ENCODE data around the gene CDK17. TPM values are rescaled to one million over a fixed set of nuclear protein-coding genes. Genes with fewer than 3 reads are reported as not detected.

CDK17 gene
- polyA plus RNA-seq, 1 of the 3 experiments (the other 2 are of a cell fraction): 11.7 TPM

GRCh38 chr12:96431067-96431466, 30.8 kb upstream of the CDK17 start (continued):
- no peak for TF ChIP-seq MEF2A (IDR thresholded peaks at IDR 0.05; ENCODE audit: borderline replicate concordance, low read depth)
- TF ChIP-seq, protein P1, sequence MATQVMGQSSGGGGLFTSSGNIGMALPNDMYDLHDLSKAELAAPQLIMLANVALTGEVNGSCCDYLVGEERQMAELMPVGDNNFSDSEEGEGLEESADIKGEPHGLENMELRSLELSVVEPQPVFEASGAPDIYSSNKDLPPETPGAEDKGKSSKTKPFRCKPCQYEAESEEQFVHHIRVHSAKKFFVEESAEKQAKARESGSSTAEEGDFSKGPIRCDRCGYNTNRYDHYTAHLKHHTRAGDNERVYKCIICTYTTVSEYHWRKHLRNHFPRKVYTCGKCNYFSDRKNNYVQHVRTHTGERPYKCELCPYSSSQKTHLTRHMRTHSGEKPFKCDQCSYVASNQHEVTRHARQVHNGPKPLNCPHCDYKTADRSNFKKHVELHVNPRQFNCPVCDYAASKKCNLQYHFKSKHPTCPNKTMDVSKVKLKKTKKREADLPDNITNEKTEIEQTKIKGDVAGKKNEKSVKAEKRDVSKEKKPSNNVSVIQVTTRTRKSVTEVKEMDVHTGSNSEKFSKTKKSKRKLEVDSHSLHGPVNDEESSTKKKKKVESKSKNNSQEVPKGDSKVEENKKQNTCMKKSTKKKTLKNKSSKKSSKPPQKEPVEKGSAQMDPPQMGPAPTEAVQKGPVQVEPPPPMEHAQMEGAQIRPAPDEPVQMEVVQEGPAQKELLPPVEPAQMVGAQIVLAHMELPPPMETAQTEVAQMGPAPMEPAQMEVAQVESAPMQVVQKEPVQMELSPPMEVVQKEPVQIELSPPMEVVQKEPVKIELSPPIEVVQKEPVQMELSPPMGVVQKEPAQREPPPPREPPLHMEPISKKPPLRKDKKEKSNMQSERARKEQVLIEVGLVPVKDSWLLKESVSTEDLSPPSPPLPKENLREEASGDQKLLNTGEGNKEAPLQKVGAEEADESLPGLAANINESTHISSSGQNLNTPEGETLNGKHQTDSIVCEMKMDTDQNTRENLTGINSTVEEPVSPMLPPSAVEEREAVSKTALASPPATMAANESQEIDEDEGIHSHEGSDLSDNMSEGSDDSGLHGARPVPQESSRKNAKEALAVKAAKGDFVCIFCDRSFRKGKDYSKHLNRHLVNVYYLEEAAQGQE (IDR thresholded peaks at IDR 0.05; ENCODE audit: low read depth, low read length): no peak
- TF ChIP-seq ELF1 (IDR thresholded peaks at IDR 0.05): no peak
- TF ChIP-seq POLR2AphosphoS5 (IDR thresholded peaks at IDR 0.05; ENCODE audit: low read depth, low read length): no peak
- no peak for TF ChIP-seq NFIC (IDR thresholded peaks at IDR 0.05; ENCODE audit: borderline replicate concordance)

DNA sequence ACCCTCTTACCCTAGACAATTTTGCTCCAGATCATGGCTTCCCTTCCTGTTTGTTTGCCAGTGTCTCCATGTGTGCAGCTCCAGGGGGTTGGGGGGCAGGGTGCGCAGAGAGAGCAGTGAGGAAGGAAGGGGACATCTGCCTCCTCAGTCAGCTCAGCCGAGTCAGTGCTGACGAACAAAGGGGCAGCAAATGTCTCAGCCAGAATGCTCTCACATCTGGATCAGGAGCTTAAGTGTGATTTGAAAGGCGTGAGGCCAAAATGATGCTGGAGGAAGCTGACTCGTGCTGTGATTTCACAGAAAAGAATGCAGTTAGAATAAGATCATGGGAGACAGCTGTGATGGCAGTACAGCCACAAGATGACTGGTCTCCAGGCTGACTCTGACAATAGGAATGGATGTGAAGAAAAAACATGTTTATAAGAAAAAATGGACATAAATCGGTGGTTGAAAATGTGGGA, 27.1 kb upstream of the CDK17 start:
- H3K4me1 ChIP-seq (ENCODE audit: control insufficient read depth in 1 of 2, insufficient read depth in 2 of 2, low read depth in 1 of 2, low read length in 1 of 2): peaks cover 5 to 20% of the 10 kb centered on the region in 2 experiments; a peak in 3 of 4 replicates
- 5% methylated on average over 6 of the region's 6 CpGs for WGBS (ENCODE audit: low lambda C conversion rate)
- no peaks in the 10 kb centered on the region for H3K9me2 ChIP-seq
- no peak overlapping the region for H2AFZ ChIP-seq (ENCODE audit: low read depth)
- H3K27ac ChIP-seq (ENCODE audit: low read depth in 2 of 2, low read length in 1 of 2): peak overlapping the region; percentile 78 to 100
- no peaks in the 10 kb centered on the region for H3K27me3 ChIP-seq (ENCODE audit: insufficient read depth)
- no peaks in the 10 kb centered on the region for H3K36me3 ChIP-seq (replicated peaks in 1 of 2; ENCODE audit: control insufficient read depth in 1 of 2, insufficient read depth in 2 of 2, low read length in 1 of 2)
- peak; percentile 16 for DNase-seq
- H3K4me3 ChIP-seq (ENCODE audit: low read depth in 2 of 2, low read length in 1 of 2): peak overlapping the region; percentile 25 to 51; a peak in 3 of 4 replicates
- H3K4me2 ChIP-seq: peak overlapping the region; percentile 77
- H3K79me2 ChIP-seq (ENCODE audit: insufficient read depth): peaks cover 14% of the 10 kb centered on the region
- H3F3A ChIP-seq (replicated peaks; ENCODE audit: insufficient read depth): peaks cover 47% of the 10 kb centered on the region
- H3K9ac ChIP-seq: peak overlapping the region; percentile 84
- no peaks in the 10 kb centered on the region for H3K9me3 ChIP-seq
- no peaks in the 10 kb centered on the region for H4K20me1 ChIP-seq (ENCODE audit: insufficient read depth)
- ChIA-PET CTCF (no interaction called here), POLR2A (no interaction called here)
- TF ChIP-seq, protein P1 (IDR thresholded peaks at IDR 0.05; ENCODE audit: low read depth, low read length): no peak
- TF ChIP-seq MEF2A (IDR thresholded peaks at IDR 0.05; ENCODE audit: borderline replicate concordance, low read depth) (peak; percentile 38; the same call in 1 of the 2 replicates), USF1 (IDR thresholded peaks at IDR 0.05; ENCODE audit: borderline replicate concordance, low read depth) (no peak), TCF12 (IDR thresholded peaks at IDR 0.05) (peak; percentile 99), JUND (IDR thresholded peaks at IDR 0.05) (peak; percentile 98), RAD21 (IDR thresholded peaks at IDR 0.05; ENCODE audit: low read length) (no peak), RFX5 (IDR thresholded peaks at IDR 0.05; ENCODE audit: low read length) (no peak), GATA2 (CRISPR knock-in tag; IDR thresholded peaks at IDR 0.05) (no peak), NRF1 (IDR thresholded peaks at IDR 0.05; ENCODE audit: low read depth, low read length) (no peak), MAX (IDR thresholded peaks at IDR 0.05; ENCODE audit: low read depth) (peak; percentile 84; the same call in 1 of the 2 replicates), ELF1 (IDR thresholded peaks at IDR 0.05) (peak; percentile 57; the same call in 1 of the 2 replicates), GABPA (IDR thresholded peaks at IDR 0.05; ENCODE audit: low read depth) (0 out of 2 replicates have a peak, but pooled peaks have one; percentile 37), CHD2 (IDR thresholded peaks at IDR 0.05; ENCODE audit: low read length, partially characterized antibody) (no peak), FOSL2 (IDR thresholded peaks at IDR 0.05; ENCODE audit: borderline replicate concordance, low read depth) (peak; percentile 98), EP300 (IDR thresholded peaks at IDR 0.05; ENCODE audit: borderline replicate concordance in 1 of 2, low read depth in 1 of 2, low read length in 1 of 2) (peak; percentile 51 to 97; a peak in 3 of 4 replicates), CTCF (IDR thresholded peaks at IDR 0.05) (no peak), IRF3 (IDR thresholded peaks at IDR 0.05; ENCODE audit: low read depth, low read length) (no peak), RCOR1 (IDR thresholded peaks at IDR 0.05; ENCODE audit: low read length) (peak; percentile 32; the same call in 1 of the 2 replicates)
